Stimulated activated naive CD4-positive, alpha-beta T cell treated with Interleukin-2 at 50 U/mL for 16 hours (primary cell): ENCODE data around the gene CEMIP.

Experiments used
- DNase-seq: peaks from one replicate; lab custom pipeline; 2025; lab: John Stamatoyannopoulos, UW

Gene CEMIP

GRCh38 chr15:80890341-80891005 lies 111.3 kb downstream of the CEMIP start:
- no peak for DNase-seq

GRCh38 chr15:80891006-80891405 lies 111.8 kb downstream of the CEMIP start:
- DNase-seq = no peak

- DNase-seq = no peak
Measured at GRCh38 chr15:80892414-80892813, 113.2 kb downstream of the CEMIP start.

- no peak for DNase-seq
Measured at GRCh38 chr15:80893777-80894176, 114.6 kb downstream of the CEMIP start.

GRCh38 chr15:80895091-80895490 lies 115.9 kb downstream of the CEMIP start:
- DNase-seq = no peak

GRCh38 chr15:80895965-80896364 lies 116.8 kb downstream of the CEMIP start:
- DNase-seq = no peak

DNA sequence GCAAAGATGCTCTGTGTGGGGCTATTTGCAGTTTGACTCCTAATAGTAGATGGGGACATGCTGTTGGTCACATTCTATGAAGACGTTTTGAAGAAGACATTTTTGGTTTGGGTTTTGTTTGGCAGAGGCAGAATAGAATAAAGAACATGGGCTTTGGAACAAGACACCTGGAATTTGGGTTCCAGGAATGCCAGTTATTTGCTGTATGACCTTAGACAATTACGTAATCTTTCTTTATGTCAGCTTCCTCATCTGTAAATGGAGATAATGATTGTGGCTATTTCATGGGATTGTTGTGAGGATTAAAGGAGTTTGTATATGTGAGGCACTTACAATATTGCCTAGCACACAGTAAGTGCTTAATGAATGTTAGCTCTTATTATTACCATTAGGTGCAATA lies 118.9 kb downstream of the CEMIP start:
- no peak for DNase-seq

- no peak for DNase-seq
Measured at GRCh38 chr15:80902298-80902801, 123.2 kb downstream of the CEMIP start.

DNA sequence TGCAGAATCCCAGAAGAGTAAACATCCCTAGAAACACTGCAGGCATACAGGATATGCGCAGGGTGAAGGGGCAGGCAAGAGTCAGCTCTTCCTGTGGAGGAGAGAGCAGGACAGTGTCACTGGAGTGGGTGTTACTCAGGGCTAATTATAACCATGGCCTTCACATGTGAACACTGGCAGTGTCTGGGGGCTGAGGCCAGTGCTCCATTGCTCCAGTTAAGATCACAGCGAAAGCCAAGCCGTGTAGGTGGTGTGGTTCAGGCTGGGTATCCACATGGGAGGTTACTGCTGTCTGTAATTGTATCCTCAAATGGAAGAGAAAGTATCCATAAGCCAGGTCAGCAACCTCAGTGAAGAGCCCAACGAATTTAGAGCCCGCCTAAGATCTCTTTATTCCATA lies 125.8 kb downstream of the CEMIP start:
- no peak for DNase-seq

DNA sequence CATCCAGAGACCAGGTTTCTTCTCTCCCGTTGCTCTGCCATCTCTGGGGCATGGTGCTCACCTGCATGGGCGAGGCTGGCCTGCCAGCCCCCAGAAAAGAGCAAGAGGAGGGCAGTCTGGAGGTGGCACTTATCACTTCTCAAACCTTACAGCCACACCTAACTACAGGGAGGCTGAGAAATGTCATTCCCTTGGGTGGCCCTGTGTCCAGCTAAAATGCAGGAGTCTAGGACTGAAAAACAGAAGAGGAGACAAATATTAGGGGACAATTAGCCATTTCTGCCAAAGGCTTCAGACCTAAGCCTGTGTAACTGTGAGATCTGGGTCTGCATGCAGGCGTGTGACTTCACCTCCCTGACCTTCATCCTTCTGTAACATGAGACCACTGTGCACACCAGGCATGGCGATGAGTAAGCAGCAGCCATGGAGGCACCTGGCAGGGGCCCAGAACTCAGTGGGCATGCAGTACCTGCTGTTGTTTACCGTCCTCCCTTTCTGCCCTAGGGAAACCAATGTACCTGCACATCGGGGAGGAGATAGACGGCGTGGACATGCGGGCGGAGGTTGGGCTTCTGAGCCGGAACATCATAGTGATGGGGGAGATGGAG lies 127.1 kb downstream of the CEMIP start:
- no peak for DNase-seq

DNA sequence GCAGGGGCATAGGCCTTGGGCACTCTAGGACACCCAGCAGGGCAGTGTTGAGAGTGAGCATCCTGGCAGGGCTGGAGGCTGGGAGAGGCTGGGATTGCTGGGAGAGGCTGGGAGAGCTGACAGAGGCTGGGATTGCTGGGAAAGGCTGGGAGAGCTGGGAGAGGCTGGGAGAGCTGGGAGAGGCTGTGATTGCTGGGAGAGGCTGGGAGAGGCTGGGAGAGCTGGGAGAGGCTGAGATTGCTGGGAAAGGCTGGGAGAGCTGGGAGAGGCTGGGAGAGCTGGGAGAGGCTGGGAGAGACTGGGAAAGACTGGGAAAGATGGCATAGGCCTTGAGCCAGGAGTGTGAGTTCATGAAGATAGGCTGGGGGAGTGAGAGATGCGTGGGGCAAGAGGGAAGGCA lies 132.7 kb downstream of the CEMIP start:
- no peak for DNase-seq

GRCh38 chr15:80912673-80913072 lies 133.5 kb downstream of the CEMIP start:
- DNase-seq = no peak

DNA sequence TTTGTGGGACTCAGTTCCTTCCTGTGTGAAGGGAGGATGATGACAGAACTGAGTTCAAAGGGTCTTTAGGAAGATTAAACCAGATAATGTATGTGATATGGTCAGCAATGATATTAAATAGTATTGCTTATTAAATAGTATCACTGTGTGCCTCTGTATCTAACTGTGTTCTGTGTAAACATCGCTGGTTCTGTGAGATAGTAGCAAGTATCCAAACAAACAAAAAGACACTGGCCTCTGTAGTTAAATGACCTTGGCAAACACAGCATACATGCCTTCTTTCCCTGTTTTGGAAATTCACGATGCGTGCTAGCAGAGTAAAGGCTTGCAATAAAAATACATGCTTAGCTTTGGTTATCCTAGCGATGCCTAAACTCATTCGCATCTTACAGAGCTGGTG lies 134.4 kb downstream of the CEMIP start:
- DNase-seq = no peak

DNA sequence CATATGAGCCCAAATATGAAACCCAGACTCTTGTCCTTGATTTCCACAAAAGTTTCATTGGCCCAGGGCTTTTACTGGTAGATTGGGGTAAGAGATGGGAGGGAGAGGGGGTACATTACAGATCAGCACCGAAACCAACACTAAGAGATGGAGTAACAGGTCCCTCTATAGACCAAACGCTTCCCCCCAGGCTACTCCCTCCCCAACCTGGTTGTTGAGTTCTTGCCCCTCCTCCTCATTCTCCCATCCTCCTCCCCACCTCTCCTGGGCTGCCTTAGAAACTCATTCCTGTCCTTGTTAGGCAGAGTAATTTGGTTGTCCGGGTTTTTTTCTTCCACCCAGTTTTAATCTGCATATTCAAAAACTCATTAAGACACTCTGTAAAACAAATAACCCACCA lies 136.3 kb downstream of the CEMIP start:
- no peak for DNase-seq

- no peak for DNase-seq
Measured at GRCh38 chr15:80916056-80916455, 136.9 kb downstream of the CEMIP start.

DNA sequence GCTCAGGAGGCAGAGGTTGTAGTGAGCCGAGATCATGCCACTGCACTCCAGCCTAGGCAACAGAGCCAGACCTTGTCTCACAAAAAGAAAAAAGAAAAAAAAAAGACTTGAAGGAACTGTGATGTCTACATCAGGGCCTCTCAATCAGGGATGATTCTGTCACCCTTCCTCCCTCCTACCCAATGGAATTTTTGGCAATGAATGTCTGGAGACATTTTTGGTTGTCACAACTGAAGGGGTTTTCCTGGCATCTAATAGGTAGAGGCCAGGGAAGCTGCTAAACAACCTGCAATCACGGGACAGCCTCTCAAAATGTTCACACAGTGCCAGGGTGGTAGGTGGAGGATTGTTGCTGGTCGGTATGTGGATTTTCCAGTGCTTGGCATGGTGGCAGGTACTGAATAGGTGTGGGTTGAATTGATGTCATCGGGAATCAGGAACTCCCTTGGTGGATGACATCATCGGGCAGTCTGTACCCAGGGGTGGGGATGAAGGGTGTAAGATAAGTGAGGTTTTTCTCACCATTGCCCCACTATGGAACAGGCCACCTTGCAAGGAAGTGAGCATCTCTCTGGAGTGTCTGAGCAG lies 139.1 kb downstream of the CEMIP start:
- no peak for DNase-seq

- DNase-seq = no peak
Measured at GRCh38 chr15:80920271-80920699, 141.1 kb downstream of the CEMIP start.

DNA sequence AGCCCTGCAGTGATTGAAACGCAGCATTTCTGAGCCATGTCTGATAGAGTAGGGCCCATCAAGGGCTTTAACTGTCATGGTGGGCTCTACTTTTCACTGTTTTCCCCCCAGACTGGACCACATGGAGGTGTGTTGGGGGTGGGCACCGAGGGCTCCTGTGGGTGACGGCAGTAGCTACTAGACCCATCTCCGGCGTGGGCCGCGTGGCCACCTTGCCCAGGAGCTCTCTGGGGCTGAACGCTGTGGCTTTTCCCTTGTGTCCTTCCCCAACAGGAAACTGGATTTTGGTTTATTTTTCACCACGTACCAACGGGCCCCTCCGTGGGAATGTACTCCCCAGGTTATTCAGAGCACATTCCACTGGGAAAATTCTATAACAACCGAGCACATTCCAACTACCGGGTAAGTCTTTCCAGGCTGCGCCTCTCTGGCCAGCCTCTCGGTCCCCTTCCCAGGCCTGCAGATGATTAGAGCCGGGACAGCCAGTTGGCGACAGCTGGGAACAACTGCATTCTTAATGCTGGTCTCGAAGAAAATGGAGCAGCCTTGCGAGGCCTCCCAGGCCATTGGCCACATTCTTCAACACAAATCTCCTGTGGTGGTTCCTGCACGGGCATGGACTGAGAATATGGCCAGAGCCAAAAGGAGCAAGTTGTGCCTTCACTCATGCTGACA lies 142.7 kb downstream of the CEMIP start:
- DNase-seq = no peak

GRCh38 chr15:80923668-80924067 lies 144.5 kb downstream of the CEMIP start:
- DNase-seq = no peak

GRCh38 chr15:80924278-80924677 lies 145.1 kb downstream of the CEMIP start:
- no peak for DNase-seq

DNA sequence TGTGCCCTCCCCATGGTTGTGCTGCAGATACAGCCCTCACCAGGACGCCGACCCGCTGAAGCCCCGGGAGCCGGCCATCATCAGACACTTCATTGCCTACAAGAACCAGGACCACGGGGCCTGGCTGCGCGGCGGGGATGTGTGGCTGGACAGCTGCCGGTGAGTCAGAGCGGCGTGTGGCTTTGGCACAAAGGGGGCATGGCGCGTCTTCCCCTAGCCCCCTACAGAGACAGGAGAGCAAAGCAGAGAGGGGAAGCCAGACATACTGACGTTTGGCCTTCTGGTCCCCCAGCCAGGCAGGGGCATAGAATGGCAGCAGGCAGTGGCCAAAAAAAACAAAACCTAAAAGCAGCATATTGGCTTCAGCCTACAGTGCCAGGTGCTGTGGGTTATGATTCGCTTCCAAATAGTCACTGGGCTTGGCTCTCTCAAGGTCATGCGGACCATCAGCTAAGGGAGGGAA lies 146.5 kb downstream of the CEMIP start:
- no peak for DNase-seq

- no peak for DNase-seq
Measured at GRCh38 chr15:80926126-80926525, 147.0 kb downstream of the CEMIP start.

DNA sequence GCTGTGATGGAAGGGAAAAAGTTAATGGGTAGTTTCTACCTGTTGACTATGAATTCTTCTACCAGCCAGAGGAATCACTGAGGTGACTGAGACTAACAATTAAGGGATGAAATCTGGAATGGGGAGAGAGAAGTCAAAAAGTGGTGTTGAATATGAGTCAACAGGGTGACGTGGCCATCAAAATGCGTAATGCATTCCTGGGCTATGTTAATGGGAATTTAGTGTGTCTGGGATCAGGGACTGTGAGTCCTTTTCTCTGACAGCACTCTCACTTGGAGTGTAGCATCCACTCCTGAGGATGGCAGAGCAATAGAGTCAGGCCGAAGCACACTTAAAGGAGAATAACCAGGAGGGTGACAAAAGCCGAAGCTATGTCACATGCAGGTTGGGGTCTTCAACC lies 150.1 kb downstream of the CEMIP start:
- DNase-seq = no peak
